Mammary epithelial cell (primary cell): ENCODE data around the gene RAB11FIP4.

ENCODE experiments used
- EZH2 ChIP-seq: IDR thresholded peaks from 2 replicates; pipeline ENCODE4 v1.6.1; 2012; ENCODE audit warnings: low read length, inconsistent platforms, borderline replicate concordance
- TF ChIP-seq, protein P1 (sequence below), 2 donors: IDR thresholded peaks in 1 of 2; conservative IDR thresholded peaks in 1 of 2; 2 replicates each; pipeline ENCODE4 v1.5.1; 2011 to 2012; ENCODE audit warnings: inconsistent platforms in 2 of 2, low read length in 2 of 2, mild to moderate bottlenecking in 2 of 2, control low read depth in 1 of 2, low read depth in 1 of 2; ENCODE audit not compliant: insufficient read depth in 1 of 2; ENCODE audit errors: extremely low read depth in 1 of 2

DNA sequence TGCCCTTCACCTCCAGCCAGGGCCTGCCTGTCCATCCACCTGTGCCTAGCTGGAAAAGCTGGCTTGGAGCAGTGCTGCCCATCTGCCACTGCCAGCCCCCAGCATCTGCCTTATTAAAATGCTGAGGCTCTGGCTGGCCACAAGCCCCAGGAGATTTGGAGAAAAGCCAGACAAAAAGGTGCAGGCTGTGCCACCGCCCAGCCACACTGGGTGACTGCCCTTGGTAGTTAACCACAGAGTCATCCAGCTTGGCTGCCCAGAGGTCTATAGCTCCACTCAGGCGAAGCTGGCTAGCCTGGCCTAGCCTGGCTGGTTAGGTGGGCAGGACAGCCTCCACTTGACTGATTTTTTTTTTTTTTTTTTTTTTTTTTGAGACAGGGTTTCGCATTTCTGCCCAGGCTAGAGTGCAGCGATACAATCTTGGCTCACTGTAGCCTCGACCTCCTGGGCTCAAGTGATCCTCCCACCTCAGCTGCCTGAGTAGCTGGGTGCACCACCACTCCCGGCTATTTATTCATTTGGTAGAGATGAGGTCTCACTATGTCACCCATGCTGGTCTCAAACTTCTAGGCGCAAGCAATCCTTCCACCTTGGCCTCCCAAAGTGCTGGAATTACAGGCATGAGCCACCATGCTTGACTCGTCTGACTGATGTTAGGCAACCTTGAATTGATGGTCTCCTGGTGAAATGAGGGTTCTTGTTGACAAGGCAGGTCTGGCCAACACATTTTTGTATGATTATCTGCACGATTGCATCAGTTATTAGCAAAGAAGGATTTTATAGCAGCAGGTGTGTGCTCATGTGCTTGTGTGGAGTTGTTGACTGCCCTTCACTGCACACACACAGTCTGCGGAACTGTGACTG is 103.8 kb downstream of the RAB11FIP4 start:
- TF ChIP-seq, protein P1, sequence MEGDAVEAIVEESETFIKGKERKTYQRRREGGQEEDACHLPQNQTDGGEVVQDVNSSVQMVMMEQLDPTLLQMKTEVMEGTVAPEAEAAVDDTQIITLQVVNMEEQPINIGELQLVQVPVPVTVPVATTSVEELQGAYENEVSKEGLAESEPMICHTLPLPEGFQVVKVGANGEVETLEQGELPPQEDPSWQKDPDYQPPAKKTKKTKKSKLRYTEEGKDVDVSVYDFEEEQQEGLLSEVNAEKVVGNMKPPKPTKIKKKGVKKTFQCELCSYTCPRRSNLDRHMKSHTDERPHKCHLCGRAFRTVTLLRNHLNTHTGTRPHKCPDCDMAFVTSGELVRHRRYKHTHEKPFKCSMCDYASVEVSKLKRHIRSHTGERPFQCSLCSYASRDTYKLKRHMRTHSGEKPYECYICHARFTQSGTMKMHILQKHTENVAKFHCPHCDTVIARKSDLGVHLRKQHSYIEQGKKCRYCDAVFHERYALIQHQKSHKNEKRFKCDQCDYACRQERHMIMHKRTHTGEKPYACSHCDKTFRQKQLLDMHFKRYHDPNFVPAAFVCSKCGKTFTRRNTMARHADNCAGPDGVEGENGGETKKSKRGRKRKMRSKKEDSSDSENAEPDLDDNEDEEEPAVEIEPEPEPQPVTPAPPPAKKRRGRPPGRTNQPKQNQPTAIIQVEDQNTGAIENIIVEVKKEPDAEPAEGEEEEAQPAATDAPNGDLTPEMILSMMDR (conservative IDR thresholded peaks at IDR 0.05 in 1 of 2, IDR thresholded peaks at IDR 0.05 in 1 of 2; ENCODE audit: extremely low read depth in 1 of 2, insufficient read depth in 1 of 2, low read depth in 1 of 2, low read length in 2 of 2) = no peak
- TF ChIP-seq EZH2 = no peak
